GM19463 (cell line): Measurements from ENCODE around the gene LRRC34.

Experiments
- ATAC-seq: cut with Tn5 transposase; IDR thresholded peaks from one replicate; pipeline ENCODE4 v1.9.1; 2021; ENCODE audit warnings: mild to moderate bottlenecking, moderate library complexity; ENCODE audit not compliant: unreplicated experiment

LRRC34 gene, protein sequence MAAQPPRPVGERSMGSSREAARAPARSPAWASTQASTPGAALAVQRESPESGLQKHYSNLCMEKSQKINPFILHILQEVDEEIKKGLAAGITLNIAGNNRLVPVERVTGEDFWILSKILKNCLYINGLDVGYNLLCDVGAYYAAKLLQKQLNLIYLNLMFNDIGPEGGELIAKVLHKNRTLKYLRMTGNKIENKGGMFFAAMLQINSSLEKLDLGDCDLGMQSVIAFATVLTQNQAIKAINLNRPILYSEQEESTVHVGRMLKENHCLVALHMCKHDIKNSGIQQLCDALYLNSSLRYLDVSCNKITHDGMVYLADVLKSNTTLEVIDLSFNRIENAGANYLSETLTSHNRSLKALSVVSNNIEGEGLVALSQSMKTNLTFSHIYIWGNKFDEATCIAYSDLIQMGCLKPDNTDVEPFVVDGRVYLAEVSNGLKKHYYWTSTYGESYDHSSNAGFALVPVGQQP

DNA sequence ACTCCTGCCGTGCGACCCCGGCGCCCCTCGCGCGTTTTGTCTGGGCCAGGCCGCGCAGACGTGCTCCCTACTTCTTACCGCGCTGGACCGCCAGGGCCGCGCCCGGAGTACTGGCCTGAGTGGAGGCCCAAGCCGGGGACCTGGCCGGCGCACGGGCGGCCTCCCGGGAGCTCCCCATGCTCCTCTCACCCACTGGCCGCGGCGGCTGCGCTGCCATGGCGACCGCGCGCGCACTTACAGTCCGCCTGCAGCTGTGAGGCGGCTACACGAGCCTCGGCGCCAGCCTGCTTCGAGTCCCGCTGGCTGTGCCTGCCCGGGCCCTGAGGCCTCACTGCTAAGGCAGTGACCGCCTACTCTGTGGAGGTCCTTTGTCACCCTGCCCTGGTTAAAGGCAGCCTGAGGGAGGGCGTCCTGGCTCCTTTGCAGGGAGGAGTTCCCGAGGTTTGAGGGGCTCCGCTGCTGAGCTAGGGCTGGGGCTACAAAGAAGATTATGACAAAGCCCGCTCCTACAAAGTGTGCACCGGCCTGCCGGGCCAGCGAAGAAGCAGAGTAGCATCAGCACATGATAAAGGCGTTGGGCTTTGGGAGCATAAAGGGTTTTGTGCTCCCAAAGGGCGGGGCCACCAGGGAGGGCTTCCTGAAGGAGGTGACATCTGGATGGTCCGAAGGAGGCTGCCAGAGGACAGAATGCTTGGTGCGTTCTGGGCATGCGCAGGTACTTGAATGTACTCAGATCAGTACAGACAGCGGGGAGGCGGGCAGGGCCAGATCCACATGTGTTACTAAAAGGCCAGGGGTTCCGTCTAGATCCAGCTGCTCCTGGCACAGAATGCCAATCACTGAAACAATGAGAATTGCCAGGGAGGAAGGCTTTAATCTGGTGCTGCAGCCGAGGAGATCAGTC, at the start of gene LRRC34, which contains the start of gene LRRIQ4:
TSS of gene LRRC34 (minus strand) at position 573 of the 904 bp plus-strand sequence. CDS start at position 217, 356 bp downstream.
TSS of gene LRRIQ4 (plus strand) at position 539 of the 904 bp plus-strand sequence. CDS start 9,052 bp downstream, outside the sequence.
- peak; percentile 63 for ATAC-seq

DNA sequence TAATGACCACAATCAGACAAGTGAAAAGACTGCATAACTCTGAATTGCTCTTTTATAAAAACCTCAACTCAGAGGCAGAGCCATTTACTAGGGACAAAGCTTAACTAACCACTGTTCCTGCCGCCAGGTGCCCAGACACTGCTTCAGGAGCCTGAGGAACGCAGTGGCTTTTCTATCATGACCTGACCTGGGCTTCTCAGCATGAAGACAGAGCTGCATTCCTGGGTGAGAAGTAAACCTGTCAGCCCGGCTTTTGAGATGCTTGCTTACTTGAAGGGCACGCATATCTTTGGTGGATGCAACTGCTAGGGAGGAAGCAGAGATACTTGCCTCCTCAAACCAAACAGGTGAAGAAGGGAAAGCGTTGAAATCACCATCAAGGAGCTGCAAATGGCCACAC, 49.2 kb upstream of the LRRC34 start:
- ATAC-seq: no peak

DNA sequence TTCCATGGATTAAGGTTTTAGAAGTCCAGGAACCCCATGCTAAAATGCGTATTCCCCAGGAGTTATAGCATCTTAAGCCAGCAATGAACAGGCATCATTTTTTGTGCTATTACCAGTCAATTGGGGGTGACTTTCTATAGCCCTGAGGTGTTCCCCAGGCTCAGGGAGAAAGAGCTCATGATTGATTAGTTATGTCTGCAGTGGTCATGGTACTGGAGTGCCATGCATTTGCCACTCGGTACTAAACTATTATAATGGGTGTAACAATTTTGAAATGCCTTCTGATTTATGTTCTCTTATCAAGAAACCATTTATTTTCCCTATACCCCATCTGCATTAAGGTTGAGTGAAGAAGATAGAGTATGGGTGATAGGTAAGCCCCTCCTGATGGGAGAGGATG, 45.1 kb upstream of the LRRC34 start:
- no peak for ATAC-seq

DNA sequence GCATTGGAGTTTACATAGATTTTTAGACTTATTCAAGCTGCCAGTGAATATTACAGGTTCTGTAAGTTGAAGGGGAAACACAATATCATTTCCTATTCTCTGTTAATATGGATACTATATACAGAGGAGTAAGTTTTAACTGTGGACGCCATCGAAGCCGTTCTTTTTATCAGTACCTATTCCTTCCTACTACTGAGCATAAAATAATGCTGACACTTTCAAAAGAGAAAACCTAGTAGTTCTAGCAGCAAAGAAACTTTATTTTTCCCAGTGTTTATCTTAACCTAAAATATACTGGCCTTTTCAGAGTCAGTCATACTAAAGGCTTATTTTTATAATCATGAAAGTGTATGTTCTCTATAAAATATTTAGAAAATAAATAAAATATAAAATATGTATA, 42.8 kb upstream of the LRRC34 start:
- no peak for ATAC-seq

DNA sequence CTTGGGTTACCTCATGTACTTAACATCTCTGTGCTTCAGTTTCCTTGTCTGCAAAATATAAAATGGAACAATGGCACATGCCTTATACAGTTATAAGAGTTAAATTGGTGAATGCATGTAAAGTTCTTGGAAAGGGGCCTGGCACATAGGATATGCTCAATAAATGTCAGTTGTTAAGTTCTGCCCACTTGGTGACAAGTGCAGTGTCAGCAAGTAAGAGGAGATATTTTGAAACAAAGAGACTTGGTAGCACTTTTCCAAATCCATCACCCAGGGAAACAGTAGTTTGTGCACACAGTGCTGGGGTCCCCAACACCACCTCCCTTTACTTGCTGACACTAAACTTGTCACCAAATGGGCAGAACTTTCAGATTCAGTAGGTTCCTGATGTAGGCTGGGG, 37.9 kb upstream of the LRRC34 start:
- ATAC-seq: no peak

DNA sequence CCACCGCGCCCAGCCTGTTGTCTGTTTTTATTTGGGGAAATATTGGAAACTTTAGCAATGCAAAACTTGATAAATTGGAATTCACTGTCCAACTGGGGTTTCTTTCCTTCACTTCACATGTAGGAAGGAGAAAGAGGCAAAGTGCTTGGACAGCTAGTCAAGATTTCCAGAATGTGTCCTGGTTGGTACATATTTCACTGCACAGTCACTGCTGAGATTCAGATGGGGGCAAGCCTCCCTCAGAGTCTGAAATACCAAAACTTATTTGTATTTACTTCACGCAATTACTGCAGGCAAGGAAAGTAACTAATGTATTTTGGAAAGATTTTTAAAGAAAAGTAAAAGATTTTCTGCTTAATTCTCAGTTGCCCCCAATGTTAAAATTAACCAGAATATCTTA, 36.0 kb upstream of the LRRC34 start:
- ATAC-seq: no peak

DNA sequence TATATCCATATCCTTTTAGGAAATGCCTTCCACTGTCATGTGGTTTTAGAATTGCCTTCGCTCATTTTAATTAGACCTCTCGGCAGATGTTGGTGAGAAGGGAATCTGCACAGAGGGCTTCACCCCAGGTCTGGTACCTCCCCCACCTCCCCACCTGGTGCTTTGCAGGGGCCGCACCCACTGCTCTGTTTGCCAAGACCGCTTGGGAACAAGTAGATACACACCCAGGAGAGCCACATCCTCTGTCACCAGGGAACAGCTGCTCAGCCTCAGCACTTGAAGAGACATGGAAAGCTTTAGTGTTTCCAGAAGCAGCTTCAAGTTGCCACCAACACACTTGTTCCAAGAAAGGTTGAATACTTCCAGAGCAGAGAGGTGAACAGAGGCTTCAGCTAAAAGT, 35.2 kb upstream of the LRRC34 start:
- ATAC-seq: no peak

DNA sequence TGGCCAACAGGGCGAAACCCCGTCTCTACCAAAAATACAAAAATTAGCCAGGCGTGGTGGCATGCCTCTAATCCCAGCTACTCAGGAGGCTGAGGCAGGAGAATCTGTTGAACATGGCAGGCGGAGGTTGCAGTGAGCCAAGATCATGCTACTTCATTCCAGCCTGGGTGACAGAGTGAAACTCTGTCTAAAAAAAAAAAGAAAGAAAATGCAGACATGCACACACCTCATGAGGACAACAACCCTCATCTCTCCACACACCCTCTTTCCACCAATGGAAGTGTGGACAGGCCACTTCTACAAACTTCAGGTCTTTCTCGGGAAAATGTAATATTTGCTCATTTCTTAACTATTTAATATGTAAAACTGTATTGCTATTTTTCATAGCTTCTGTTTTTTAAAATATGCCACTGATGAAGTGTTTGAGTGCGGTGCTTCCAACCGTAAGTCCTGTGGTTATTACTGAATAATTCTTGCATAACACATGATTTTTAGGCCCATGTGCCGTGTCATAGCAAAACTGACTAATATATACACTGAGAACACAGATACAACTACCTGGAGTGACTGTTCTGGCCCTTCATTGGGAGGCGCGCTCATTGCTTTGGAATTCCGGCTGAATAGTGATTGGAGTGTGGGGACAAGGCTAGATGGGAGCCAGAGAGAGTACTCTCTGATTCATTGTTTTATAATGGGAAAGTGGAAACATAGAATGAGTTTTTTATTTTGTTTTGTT, 33.9 kb upstream of the LRRC34 start:
- peak; percentile 96 for ATAC-seq

DNA sequence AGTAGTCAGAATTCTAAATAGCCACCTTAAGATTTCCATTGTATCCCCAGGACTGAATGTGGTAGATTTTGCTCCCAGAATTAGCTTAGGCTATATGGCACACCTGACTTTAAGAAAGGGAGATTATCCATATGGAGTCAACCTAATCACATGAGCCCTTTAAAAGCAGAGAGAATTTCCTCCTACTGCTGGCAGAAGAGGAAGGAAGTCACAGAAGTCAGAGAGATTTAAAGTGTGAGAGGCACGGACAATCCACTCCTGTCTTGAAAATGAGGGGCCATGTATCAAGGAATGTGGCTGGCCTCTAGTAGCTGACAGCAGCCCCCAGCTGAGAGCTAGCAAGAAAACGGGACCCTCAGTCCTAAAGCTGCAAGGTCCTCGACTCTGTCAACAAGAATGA, 30.3 kb upstream of the LRRC34 start:
- ATAC-seq: no peak

DNA sequence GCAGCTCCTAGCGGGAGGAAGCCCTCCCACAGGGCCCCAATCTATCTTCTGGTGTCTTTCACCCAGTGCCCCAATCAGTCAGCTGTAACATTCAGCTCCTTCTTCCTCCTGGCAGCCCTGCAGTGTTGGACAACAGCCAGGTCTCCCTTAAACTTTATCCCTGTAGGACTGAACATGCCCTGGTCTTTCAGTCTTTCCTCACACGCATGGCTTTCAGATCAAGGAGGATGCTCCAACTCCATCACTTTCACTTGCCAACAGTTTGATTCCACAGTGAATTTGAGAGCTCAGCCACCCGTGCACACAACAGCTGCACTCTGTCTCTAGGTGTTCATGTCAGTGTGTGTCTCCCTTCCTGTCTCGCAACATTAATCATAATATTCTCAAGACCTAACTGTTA, 28.5 kb upstream of the LRRC34 start:
- ATAC-seq: peak; percentile 66

DNA sequence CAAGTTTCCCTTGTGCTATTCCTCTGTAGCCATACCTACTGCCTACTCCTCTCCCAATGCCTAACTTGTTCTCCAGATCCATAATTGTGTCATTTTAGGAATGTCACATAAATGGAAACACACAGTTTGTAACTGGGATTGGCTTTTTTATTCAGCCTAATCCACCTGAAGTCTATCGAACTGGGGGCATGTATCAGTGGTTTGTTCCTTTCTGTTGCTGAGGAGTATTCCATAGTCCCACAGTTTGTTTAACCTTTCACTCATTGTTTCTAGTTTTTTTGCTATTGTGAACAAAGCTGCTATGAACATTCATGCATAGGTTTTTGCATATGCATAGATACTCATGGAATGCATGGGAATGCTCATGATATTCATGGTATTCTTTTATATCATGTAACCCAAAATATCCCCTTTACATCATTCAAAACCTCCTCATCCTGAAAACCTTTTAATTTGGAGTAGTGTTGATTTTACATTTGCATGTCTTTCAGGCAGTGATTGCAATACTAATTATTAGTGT, 25.9 kb upstream of the LRRC34 start:
- no peak for ATAC-seq

DNA sequence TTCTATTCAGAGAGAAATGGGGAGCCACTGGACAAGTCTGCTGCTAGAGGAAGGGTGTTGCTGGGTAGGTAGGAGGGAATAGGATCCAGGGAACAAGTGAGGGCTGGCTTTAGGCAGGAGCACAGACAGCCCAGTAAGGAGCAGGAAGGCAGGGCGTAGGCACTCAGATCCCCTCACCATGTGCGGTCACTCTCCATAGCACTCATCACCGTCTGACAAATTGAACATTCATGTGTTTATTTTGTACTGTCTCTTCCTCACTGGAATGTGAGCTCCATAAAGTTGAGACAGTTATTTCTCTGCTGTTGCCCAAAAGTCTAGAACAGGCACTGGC, 24.2 kb upstream of the LRRC34 start:
- no peak for ATAC-seq

DNA sequence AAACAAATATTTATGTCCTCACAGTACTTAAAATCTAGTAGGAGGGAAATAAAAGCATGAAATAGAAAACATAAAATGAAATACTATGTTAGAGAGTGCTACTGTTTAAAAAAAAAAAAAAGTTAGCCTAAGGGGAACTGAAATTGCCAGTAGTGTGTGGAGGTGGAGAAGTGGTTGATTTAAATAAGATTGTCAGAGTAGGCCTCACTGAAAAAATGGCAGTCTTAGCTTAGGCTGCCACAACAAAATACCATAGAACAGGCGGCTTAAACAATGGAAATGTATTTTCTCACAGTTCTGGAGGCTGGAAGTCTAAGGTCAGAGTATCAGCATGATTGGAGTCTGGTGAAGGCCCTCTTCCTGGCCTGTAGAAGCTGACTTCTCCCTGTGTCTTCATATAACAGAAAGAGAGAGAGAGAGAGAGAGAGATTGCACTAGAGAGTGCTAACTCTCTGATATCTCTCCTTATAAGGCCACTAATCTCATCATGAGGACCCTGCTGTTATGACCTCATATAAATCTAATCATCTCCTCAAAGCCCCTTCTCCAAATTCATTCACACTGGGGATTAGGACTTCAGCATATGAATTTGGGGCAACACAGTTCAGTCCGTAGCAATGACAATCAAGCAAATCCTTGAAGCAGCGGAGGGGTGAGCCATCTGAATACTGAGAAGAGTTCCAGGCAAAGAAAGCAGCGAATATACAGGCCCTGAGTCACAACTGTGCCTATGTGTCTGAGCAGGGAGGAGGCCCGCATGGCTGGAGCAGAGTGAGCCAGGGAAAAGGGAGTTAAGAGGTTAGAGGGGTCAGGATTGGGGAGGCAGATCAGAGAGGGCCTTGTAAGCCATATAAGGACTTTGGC, 23.6 kb upstream of the LRRC34 start:
- peak; percentile 87 for ATAC-seq

DNA sequence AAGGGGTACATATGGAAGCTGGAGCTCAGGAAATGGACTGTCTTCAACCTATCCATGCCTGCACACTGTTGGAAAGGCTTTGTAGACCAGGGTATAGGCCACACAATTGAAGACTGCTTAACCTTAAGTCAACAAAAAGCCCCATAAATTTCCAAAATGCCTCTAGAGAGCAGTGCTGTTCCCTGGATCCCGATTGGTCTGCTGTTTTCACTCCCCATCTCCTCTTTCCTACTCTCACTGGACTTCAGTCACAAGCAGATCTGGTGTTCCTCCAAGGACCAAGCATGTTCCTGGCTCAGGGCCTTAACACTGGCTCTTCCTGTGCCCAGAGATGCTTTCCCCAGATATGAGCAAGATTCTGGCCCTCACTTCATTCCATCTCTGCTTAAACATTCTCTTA, 22.8 kb upstream of the LRRC34 start:
- ATAC-seq: no peak

DNA sequence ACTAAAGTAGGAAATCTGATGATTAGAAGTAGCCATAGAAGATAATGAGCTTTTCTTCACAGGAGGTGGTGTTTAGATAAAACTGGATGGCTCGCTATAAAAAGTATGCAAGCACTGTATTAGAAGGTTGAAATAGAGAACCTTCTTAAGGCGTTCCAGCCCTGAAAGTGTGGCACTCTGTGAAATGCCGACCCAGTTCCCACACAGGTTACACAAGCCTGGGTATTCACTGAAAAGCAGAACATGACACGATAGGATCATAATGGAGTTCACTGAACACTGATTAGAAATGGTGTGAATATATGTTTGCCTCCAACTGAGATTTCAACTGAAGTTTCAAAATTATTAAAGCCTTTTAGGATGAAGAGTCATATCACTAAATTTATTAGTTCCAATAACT, 15.0 kb upstream of the LRRC34 start:
- no peak for ATAC-seq

DNA sequence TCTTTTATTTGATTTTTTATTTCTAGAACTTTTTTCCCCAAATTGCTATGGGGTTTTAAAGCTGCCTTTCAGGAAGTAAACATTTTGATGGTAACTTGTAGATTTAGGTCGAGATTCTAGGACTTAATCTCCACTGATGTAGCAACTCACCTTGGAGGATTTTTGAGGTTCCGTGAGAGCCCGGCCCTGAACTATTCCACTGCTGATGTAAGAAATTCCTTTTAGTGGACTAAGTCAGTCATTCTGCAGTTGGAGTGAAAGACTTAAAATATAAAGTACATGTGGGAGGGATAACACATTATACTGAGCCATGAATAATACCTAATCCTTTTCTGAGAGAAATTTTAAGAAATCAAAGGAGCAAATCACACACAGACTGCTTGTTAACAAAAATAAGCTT, 12.6 kb upstream of the LRRC34 start:
- no peak for ATAC-seq

DNA sequence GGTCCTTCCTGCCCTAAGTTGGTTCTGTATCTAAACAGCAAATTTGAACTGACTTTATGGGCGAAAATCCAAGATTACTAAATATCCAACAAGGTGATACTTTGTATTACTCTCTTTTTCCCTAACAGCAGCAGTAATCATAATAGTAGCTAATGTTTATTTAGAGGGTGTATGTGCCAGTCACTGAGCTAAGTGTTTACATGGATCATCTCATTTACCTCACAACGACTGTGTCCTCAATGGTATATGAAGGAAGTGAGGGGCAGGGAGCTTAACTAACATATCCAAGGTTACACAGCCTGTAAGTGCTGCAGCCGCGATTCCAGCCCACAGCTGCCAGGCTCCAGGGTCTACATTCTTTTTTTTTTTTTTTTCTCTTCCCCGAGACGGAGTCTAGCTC, 10.3 kb upstream of the LRRC34 start:
- no peak for ATAC-seq

DNA sequence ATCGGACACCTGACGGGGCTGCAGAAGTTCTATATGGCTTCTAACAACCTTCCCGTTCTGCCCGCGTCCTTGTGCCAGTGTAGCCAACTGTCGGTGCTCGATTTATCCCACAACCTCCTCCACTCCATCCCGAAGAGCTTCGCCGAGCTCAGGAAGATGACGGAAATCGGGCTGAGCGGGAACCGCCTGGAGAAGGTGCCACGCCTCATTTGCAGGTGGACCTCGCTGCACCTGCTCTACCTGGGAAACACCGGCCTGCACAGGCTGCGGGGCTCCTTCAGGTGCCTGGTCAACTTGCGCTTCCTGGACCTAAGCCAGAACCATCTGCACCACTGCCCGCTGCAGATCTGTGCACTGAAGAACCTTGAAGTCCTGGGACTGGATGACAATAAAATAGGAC, 9.8 kb upstream of the LRRC34 start:
- no peak for ATAC-seq

DNA sequence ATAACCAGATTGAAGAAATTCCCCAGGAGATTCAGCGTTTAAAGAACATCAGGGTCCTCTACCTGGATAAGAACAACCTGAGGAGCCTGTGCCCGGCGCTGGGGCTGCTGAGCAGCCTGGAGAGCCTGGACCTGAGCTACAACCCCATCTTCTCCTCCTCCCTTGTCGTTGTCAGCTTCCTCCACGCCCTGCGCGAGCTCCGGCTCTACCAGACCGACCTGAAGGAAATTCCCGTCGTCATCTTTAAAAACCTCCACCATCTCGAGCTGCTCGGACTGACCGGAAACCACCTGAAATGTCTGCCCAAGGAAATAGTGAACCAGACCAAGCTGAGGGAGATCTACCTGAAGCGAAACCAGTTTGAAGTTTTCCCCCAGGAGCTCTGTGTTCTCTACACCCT, 9.4 kb upstream of the LRRC34 start:
- no peak for ATAC-seq

DNA sequence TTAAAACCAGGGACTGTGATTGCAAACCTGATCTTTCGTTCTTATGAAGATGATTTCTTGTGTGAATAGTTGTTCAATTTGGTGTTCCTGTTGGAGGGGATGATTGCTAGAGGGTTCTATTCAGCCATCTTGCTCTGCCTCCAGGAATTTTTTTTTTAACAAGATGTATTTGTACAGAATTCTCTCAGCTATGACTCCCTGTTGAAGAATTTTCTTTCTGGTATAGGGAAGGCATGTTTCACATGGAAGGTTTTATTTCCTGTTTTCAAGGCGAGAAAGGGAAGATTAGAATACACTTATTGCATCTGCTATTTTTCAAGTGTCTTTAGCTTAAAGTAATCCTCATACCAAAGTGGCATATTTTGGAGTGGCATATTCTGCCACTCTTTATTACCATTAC, 5.6 kb upstream of the LRRC34 start:
- ATAC-seq: no peak
